Stimulated activated CD8-positive, alpha-beta memory T cell treated with anti-CD3 and anti-CD28 coated beads, Interleukin-4, amount 100 ng/mL, for 1 hour (primary cell): ENCODE results near the gene TFRC.
"Not testable (repeated sequence)": the region's sequence is repeated elsewhere in the genome, so short reads cannot be mapped to it uniquely, and the experiment has no call there.

ENCODE experiments used
- DNase-seq, 2 donors: peaks; one replicate each; pipeline ENCODE4 v3.0.0-alpha.2; 2020; ENCODE audit warnings: low read depth in 2 of 2, low spot score in 1 of 2

Gene TFRC

GRCh38 chr3:196082619-196082971 lies 705 bp upstream of the TFRC start:
- DNase-seq, result no peak

GRCh38 chr3:196081002-196081833 lies 672 bp downstream of the TFRC start:
- DNase-seq, result no peak

- DNase-seq, result not testable (repeated sequence)
These were observed 1.6 kb downstream of the TFRC start for GRCh38 chr3:196080101-196080846.

- DNase-seq, result no peak
These were observed 2.2 kb downstream of the TFRC start for GRCh38 chr3:196079682-196080081.

GRCh38 chr3:196075013-196075412 lies 6.9 kb downstream of the TFRC start:
- no peak for DNase-seq

GRCh38 chr3:196073255-196073753 lies 8.6 kb downstream of the TFRC start:
- DNase-seq, result peak in 1 of 2 donors; percentile 46

- DNase-seq, result no peak
These were observed 9.6 kb downstream of the TFRC start for GRCh38 chr3:196072313-196072712.

- not testable (repeated sequence) for DNase-seq
These were observed 13.1 kb downstream of the TFRC start for GRCh38 chr3:196068812-196069211.

- no peak for DNase-seq
These were observed 14.5 kb downstream of the TFRC start for GRCh38 chr3:196067439-196067838.

- DNase-seq, result no peak
These were observed 17.9 kb downstream of the TFRC start for GRCh38 chr3:196063971-196064370.

- DNase-seq, result no peak
These were observed 18.4 kb downstream of the TFRC start for GRCh38 chr3:196063456-196063855.

GRCh38 chr3:196063049-196063448 lies 18.8 kb downstream of the TFRC start:
- DNase-seq, result no peak

- DNase-seq, result no peak
These were observed 21.1 kb downstream of the TFRC start for GRCh38 chr3:196060834-196061233.

GRCh38 chr3:196057760-196058331 lies 24.0 kb downstream of the TFRC start:
- no peak for DNase-seq

- DNase-seq, result not testable (repeated sequence)
These were observed 25.5 kb downstream of the TFRC start for GRCh38 chr3:196056371-196056770.

- no peak for DNase-seq
These were observed 26.1 kb downstream of the TFRC start for GRCh38 chr3:196055683-196056270.

- no peak for DNase-seq
These were observed 26.6 kb downstream of the TFRC start for GRCh38 chr3:196055240-196055639.

GRCh38 chr3:196054661-196055060 lies 27.2 kb downstream of the TFRC start:
- no peak for DNase-seq

- no peak for DNase-seq
These were observed 28.4 kb downstream of the TFRC start for GRCh38 chr3:196053487-196053886.

GRCh38 chr3:196051282-196052076 lies 30.4 kb downstream of the TFRC start:
- DNase-seq, result no peak

GRCh38 chr3:196050597-196050996 lies 31.3 kb downstream of the TFRC start:
- no peak for DNase-seq
